ENCODE measurements around the gene TGFBR1.

The TGFBR1 gene

DNA sequence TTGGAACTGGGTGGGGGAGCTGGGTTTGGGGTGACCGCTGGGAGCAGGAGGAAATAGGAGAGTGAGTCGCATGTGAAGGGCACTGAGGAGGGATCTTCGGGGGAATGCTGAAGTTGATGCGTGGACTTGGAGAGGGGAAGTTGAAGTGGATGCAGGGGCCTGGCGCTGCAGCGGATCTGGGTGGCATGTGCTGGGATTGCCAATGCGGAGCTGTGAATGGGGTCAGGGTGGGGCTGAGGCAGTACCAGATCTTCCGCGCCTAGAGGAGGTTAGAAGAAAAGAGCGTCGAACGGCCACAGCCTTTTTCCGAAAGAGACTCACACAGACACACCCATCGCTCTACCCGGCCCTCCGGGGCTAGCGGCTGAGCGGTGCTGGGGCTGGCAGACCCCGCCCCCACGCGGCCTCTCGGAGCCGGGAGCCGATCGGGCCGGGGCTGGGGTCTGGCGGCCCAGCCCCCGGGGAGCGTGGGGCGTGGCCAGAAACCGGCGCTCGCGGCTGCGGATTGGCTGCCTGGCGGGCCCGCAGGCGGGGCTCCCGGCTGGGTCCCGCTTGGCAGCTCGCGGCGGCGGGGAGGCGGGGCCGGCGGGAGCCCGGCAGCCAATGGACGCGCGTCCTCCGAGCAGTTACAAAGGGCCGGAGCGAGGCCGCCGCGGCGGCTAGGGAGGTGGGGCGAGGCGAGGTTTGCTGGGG, at the start of gene TGFBR1:
TSS of gene TGFBR1 (plus strand) at position 655 of the 693 bp plus-strand sequence. CDS start 93 bp downstream, outside the sequence.
- peak; percentile 94 for DNase-seq

DNA sequence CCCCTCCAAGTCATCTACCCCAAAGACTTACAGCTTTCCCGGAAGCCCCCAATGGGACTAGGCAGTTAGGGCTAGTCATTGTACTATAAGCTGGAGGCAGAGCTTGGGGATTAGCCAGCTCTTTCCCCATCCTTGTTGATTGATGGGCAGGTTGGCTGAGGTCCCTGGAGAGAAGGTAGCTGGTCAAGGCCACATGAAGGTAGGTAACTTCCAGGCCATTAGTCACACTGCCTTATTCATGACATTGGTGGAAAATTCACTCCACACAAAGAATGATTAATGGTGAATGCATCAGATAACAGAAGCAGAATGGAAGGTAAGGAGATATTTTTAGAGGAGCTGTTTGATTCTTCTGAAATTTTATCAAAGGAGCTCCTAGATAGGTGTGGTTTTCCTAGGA, 49.5 kb upstream of the TGFBR1 start:
- no peak for DNase-seq

DNA sequence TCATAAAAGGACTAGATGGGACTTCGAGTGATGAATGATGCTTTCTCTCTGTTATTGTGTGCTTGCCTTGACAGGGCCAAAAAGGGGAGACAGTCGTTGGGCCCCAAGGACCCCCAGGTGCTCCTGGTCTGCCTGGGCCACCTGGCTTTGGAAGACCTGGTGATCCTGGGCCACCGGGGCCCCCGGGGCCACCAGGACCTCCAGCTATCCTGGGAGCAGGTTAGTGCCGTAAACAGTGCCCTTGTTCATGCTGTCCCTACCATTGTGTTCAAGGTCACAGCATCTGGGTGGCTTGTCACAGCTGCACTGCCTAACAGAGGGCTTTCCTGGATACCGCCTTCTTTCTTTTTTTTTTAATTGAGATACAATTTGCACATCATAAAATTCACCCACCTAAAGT, 48.7 kb upstream of the TGFBR1 start:
- DNase-seq: no peak

DNA sequence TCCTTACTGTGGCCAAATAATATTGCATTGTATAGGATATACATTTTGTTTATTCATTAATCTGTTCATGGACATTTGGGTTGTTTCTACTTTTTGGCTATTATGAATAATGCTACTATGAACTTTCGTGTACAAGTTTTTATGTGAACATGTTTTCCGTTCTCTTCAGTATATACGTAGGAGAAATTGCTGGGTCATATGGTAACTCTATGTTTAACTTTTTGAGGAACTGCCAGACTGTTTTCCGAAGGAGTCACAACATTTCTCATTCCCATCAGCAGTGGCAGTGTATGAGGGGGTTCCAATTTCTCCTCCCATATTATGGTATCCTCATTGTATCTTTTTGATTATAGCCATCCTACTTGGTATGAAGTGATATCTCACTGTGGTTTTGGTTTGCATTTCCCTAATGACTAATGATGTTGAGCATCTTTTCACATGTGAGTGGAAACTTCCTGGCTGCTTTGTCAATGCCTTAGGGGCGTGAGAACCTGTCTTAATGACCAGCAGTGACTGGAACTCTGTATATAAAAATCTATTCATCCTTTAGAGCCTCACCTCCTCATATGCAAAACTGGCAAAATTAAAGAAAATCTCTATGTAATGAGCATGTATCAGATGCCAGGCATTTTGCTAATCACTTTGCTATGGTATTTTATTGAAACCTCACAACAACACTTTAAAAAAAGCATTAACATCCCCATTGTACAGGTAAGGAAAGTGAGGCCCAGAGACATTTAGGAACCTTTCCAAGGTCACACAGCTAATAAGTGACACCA, 47.8 kb upstream of the TGFBR1 start:
- peak; percentile 79 for DNase-seq

GRCh38 chr9:99057665-99058625, 47.0 kb upstream of the TGFBR1 start:
- peak; percentile 88 for DNase-seq

- DNase-seq: peak; percentile 64
These were observed 45.7 kb upstream of the TGFBR1 start for GRCh38 chr9:99058964-99059921.

DNA sequence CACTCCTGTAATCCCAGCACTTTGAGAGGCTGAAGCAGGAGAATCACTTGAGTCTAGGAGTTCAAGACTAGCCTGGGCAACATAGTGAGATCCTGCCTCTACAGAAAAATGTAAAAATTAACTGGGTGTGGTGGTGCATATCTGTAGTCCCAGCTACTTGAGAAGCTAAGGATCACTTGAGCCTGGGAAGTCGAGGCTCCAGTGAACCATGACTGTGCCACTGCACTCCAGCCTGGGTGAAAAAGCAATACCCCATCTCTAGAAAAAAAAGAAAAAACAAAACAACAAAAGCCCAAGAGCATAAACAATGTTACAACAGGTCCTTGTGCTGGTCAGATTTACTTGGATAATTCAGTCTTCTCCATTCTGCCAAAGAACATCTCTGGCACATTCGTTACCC, 44.3 kb upstream of the TGFBR1 start:
- no peak for DNase-seq

DNA sequence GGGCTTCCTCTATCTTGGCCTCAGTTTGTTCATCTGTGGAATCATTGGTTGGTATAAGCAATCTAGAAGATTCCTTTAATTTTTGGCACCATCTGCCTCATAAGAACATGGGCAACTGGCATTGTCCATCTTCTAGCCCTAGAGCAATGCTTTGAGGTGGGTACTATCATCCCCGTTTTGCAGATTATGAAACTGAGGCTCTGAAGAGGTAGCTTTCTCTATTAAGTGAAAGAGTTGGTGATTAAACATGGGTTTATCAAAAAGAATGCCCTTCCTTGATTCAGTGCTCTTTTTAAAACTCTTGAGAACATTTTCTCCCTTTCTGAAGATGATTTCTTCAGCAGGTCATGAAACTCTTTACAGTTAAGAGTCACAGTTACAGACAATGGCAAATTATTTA, 42.4 kb upstream of the TGFBR1 start:
- no peak for DNase-seq

- no peak for DNase-seq
These were observed 41.4 kb upstream of the TGFBR1 start for GRCh38 chr9:99063522-99063921.

- no peak for DNase-seq
These were observed 38.3 kb upstream of the TGFBR1 start for GRCh38 chr9:99066571-99066970.

DNA sequence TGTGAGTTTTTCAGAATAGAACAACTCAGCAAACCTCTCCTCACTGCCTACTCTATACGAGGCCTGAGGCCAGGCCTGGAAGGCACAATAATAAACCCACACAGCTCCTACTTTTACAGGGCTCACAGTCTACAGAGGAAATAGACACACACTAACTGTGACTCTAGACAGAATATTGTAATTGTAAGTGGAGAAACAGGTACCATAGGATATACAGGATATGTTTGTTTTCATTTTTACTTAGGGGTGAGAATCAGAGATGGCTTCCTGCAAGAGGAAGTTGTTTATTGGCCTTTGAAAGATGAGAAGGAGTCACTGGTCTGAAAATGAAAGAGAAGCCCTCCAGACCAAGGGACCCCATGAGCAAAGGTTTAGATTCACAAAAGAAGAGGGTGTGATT, 35.8 kb upstream of the TGFBR1 start:
- DNase-seq: no peak

DNA sequence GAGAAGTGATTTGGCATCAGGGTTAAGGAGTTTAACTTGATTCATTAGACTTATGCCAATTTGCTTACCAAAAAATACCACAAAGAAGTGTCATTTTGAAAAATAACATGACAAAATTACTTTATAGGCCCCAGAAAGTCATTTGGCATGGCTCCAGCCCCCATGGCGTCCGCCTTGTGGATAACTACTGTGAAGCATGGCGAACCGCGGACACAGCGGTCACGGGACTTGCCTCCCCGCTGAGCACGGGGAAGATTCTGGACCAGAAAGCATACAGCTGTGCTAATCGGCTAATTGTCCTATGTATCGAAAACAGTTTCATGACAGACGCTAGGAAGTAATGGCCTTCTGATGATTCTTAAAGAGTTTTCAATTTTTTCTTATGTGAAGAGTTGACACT, 35.4 kb upstream of the TGFBR1 start:
- no peak for DNase-seq

DNA sequence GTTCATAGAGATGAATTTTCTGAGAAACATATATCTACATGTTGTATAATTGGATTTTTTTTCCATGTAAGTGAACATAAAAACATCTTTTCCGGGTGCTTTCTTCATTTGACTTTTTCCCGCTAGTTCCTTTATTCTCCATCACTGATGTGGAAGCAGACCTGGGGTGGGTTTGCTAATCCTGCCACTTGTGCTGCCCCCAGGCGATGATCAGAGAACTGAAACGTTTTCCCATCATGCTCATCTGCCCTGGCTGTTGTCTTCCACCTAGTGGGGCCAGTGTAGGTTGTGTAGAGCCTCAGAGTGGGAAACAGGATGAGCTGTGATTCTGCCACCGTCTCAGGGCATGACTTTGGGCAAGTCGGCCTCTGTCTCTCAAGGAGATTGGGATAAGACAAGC, 34.2 kb upstream of the TGFBR1 start:
- no peak for DNase-seq

GRCh38 chr9:99071313-99072039, 33.4 kb upstream of the TGFBR1 start:
- no peak for DNase-seq

GRCh38 chr9:99072040-99072394, 32.9 kb upstream of the TGFBR1 start:
- no peak for DNase-seq

GRCh38 chr9:99073347-99073746, 31.6 kb upstream of the TGFBR1 start:
- DNase-seq: no peak

- DNase-seq: no peak
These were observed 30.7 kb upstream of the TGFBR1 start for GRCh38 chr9:99073985-99074901.

DNA sequence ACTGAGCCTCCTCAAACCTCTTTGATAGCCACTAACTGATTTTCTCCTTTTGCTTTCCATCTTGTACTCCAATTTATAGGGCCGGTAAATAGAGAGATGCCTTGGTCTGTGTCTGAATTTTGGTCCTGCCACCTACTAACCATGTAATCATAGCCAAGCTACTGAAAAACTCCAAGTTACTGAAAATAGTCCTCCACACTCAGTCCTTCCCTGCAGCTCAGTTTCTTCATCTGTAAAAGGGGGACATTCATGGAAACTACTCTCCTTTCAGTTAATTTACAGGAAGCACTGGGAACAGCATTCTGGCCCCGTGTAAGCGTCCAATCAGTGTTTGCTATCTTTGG, 30.0 kb upstream of the TGFBR1 start:
- DNase-seq: no peak

DNA sequence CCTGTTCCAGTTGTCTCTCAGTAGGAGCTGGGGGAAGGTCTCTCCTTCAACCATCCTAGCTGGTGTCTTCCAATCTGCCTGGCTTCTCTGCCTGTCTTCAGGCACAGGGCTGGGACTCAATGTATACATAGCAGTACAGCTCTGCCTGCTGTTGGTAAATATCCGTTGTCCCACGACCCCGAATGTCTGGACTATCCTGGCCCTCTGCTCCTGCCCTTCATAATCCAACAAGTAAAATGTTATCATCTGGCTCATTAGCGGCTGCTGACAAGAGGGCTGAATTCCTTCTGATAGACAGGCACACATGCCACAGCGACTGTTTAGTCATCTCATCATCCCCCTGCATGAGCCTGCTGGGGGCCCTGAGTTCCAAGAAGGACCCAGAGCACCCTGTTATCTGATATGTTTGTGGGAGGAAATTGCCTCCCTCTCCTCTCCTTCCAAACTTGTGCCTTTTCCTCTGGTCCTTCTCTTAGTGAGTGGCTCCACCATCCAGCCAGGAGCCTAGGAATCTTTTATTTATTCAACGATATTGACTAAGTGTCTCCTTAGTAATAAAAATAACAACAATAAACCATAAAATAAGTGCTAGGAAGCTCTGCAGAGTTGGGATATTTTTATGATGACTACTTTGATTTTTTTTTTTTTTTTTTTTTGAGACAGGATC, 29.5 kb upstream of the TGFBR1 start:
- DNase-seq: no peak

DNA sequence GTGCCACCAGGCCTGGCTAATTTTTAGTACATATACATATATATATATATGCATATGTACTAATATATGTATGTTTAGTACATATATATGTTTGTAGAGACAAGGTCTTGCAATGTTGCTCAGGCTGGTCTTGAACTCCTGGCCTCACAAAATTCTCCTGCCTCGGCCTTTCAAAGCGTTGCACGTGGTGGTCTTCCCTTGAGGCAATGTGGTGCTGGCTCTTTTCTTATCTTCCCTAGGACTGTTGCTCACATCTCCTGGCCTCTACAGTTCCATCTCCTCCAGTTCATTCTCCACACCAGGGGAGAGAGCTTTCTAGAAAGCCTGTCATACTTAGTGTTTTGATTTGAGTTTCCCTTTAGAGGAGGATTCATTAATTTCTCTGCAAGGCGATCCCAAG, 28.9 kb upstream of the TGFBR1 start:
- DNase-seq: no peak
